Panc1 (cell line): ENCODE data around the gene PPFIA4.

Experiments
- POLR2AphosphoS5 ChIP-seq: IDR thresholded peaks from 2 replicates; pipeline ENCODE4 v1.6.1; 2012; ENCODE audit warnings: mild to moderate bottlenecking, low read depth, low read length, moderate library complexity
- SIN3A ChIP-seq: IDR thresholded peaks from 2 replicates; pipeline ENCODE4 v1.6.1; 2012; ENCODE audit warnings: low read depth, mild to moderate bottlenecking, low read length, moderate library complexity, borderline replicate concordance; ENCODE audit not compliant: insufficient read depth
- TCF7L2 ChIP-seq: IDR thresholded peaks from 2 replicates; pipeline ENCODE4 v1.6.1; 2011; ENCODE audit warnings: mild to moderate bottlenecking, low read depth, low read length, inconsistent platforms
- TF ChIP-seq, protein P1 (sequence below): fragments of 450-650 bp; IDR thresholded peaks from 2 replicates; pipeline ENCODE4 v1.5.1; 2017; ENCODE audit warnings: mild to moderate bottlenecking
- TF ChIP-seq, protein P2 (sequence below), 2 experiments: IDR thresholded peaks; 2 replicates each; pipeline ENCODE4 v1.6.1; 2011 to 2012; ENCODE audit warnings: low read depth in 2 of 2, control low read depth in 1 of 2, low read length in 1 of 2, mild to moderate bottlenecking in 1 of 2, moderate library complexity in 1 of 2; ENCODE audit not compliant: insufficient read depth in 1 of 2

- TF ChIP-seq, protein P1, sequence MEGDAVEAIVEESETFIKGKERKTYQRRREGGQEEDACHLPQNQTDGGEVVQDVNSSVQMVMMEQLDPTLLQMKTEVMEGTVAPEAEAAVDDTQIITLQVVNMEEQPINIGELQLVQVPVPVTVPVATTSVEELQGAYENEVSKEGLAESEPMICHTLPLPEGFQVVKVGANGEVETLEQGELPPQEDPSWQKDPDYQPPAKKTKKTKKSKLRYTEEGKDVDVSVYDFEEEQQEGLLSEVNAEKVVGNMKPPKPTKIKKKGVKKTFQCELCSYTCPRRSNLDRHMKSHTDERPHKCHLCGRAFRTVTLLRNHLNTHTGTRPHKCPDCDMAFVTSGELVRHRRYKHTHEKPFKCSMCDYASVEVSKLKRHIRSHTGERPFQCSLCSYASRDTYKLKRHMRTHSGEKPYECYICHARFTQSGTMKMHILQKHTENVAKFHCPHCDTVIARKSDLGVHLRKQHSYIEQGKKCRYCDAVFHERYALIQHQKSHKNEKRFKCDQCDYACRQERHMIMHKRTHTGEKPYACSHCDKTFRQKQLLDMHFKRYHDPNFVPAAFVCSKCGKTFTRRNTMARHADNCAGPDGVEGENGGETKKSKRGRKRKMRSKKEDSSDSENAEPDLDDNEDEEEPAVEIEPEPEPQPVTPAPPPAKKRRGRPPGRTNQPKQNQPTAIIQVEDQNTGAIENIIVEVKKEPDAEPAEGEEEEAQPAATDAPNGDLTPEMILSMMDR = no peak
- TF ChIP-seq POLR2AphosphoS5 (no peak), SIN3A (no peak), TCF7L2 (no peak)
- TF ChIP-seq, protein P2, sequence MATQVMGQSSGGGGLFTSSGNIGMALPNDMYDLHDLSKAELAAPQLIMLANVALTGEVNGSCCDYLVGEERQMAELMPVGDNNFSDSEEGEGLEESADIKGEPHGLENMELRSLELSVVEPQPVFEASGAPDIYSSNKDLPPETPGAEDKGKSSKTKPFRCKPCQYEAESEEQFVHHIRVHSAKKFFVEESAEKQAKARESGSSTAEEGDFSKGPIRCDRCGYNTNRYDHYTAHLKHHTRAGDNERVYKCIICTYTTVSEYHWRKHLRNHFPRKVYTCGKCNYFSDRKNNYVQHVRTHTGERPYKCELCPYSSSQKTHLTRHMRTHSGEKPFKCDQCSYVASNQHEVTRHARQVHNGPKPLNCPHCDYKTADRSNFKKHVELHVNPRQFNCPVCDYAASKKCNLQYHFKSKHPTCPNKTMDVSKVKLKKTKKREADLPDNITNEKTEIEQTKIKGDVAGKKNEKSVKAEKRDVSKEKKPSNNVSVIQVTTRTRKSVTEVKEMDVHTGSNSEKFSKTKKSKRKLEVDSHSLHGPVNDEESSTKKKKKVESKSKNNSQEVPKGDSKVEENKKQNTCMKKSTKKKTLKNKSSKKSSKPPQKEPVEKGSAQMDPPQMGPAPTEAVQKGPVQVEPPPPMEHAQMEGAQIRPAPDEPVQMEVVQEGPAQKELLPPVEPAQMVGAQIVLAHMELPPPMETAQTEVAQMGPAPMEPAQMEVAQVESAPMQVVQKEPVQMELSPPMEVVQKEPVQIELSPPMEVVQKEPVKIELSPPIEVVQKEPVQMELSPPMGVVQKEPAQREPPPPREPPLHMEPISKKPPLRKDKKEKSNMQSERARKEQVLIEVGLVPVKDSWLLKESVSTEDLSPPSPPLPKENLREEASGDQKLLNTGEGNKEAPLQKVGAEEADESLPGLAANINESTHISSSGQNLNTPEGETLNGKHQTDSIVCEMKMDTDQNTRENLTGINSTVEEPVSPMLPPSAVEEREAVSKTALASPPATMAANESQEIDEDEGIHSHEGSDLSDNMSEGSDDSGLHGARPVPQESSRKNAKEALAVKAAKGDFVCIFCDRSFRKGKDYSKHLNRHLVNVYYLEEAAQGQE (IDR thresholded peaks at IDR 0.05; ENCODE audit: insufficient read depth in 1 of 2, low read depth in 2 of 2, low read length in 1 of 2) = no peak
Measured at GRCh38 chr1:203080456-203080855, 54.2 kb downstream of the PPFIA4 start.
